Mesothelial cell of epicardium (in vitro differentiated cells): ENCODE data around the gene HSDL1. TPM values are rescaled to one million over a fixed set of nuclear protein-coding genes. Genes with fewer than 3 reads are reported as not detected.

ENCODE experiments used
- DNase-seq, 2 experiments: peaks; one replicate each; pipeline ENCODE4 v3.0.0; 2021; ENCODE audit warnings: low spot score in 2 of 2; ENCODE audit not compliant: unreplicated experiment in 2 of 2
- H3K27ac Mint-ChIP-seq: 2 replicates; pipeline ENCODE4 v1.8.0; 2021; ENCODE audit warnings: mixed read lengths
- H3K27me3 Mint-ChIP-seq: 2 replicates; pipeline ENCODE4 v1.8.0; 2021; ENCODE audit warnings: low read depth, mixed read lengths
- H3K36me3 Mint-ChIP-seq: 2 replicates; pipeline ENCODE4 v1.8.0; 2021; ENCODE audit warnings: mixed read lengths
- H3K4me1 Mint-ChIP-seq: 2 replicates; pipeline ENCODE4 v1.8.0; 2021; ENCODE audit warnings: mixed read lengths
- H3K4me3 Mint-ChIP-seq: 2 replicates; pipeline ENCODE4 v1.8.0; 2021; ENCODE audit warnings: mild to moderate bottlenecking, moderate library complexity, mixed read lengths
- H3K9me3 Mint-ChIP-seq: 2 replicates; pipeline ENCODE4 v1.8.0; 2021; ENCODE audit warnings: mixed read lengths
- total RNA-seq: library from RNA; stranded (reverse); gene quantifications from 3 replicates; pipeline ENCODE4 v1.2.1, GENCODE V29; 2021
- TF ChIP-seq, protein P1 (sequence below): fragments of 200-600 bp; sonication (generic); IDR thresholded peaks from one replicate; pipeline ENCODE4 v1.5.0; 2021; ENCODE audit warnings: antibody characterized with exemption; ENCODE audit not compliant: unreplicated experiment

The HSDL1 gene
- total RNA-seq, 1 donor from 2014 or later = 47.6 TPM

DNA sequence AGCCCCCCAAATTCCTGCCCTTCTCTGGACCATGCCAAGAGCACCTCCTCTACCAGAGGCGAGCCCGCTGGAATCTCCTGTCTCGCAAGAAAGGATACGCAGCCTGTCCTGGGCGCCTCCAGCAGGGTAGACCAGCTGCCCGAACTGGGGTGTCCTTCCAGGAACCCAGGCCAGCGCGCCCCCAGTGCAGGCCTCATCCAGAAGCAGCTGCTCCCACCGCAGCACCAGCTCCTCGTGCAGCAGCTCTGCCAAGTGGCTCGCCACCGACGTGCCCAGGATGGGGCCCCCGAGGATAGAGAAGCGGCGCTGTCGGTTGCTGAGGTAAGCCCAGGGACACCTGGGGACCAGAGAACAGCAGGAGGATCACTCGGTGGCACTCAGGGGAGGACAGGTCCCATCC, 37.1 kb upstream of the HSDL1 start:
- Mint-ChIP-seq H3K27ac (no peak overlapping the region), H3K27me3 (no peaks in the 10 kb centered on the region), H3K4me1 (peaks cover 16% of the 10 kb centered on the region), H3K9me3 (no peaks in the 10 kb centered on the region), H3K4me3 (no peak overlapping the region), H3K36me3 (peaks cover 16% of the 10 kb centered on the region)
- TF ChIP-seq, protein P1, sequence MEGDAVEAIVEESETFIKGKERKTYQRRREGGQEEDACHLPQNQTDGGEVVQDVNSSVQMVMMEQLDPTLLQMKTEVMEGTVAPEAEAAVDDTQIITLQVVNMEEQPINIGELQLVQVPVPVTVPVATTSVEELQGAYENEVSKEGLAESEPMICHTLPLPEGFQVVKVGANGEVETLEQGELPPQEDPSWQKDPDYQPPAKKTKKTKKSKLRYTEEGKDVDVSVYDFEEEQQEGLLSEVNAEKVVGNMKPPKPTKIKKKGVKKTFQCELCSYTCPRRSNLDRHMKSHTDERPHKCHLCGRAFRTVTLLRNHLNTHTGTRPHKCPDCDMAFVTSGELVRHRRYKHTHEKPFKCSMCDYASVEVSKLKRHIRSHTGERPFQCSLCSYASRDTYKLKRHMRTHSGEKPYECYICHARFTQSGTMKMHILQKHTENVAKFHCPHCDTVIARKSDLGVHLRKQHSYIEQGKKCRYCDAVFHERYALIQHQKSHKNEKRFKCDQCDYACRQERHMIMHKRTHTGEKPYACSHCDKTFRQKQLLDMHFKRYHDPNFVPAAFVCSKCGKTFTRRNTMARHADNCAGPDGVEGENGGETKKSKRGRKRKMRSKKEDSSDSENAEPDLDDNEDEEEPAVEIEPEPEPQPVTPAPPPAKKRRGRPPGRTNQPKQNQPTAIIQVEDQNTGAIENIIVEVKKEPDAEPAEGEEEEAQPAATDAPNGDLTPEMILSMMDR = no peak
- no peak for DNase-seq

DNA sequence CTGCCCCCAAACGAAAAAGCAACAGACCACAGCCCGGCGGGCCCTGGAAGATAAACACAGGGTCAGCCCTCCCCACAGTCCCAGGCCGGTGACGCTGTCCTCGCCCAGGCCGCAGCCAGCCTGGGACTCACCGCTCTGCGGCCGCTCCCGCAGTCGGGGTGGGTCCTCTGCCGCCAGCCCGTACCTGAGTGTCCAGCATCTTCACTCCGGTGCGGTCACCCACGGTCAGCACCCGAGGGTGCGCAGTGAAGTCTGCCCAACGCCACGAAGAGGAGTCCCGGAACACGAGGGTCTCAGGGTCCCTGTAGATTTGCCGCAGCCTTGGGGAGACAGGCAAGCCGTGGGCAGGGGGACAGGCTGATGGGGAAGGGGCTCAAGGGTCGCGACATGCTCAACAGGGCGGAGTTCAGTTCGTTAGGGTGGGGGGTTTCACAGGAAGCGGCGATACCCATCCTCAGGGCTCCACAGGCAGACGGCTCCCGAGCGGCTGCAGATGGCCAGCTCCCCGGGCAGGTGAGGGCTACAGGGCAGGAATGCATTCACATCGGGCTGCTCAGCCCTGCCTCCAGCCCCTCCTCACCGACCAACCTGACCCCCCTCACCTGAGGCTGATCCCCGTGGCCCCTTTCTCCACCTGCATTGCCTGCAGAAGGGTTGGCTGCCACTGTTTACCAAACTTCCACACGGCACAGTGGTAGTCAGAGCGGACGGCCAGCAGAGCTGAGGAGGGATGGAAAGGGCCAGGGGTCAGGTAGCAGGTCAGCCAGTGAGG, 36.4 kb upstream of the HSDL1 start:
- Mint-ChIP-seq H3K27ac (no peak overlapping the region), H3K9me3 (no peaks in the 10 kb centered on the region), H3K4me3 (no peak overlapping the region), H3K36me3 (peaks cover 16% of the 10 kb centered on the region), H3K4me1 (peaks cover 22% of the 10 kb centered on the region), H3K27me3 (no peaks in the 10 kb centered on the region)
- TF ChIP-seq, protein P1 = no peak
- no peak for DNase-seq

DNA sequence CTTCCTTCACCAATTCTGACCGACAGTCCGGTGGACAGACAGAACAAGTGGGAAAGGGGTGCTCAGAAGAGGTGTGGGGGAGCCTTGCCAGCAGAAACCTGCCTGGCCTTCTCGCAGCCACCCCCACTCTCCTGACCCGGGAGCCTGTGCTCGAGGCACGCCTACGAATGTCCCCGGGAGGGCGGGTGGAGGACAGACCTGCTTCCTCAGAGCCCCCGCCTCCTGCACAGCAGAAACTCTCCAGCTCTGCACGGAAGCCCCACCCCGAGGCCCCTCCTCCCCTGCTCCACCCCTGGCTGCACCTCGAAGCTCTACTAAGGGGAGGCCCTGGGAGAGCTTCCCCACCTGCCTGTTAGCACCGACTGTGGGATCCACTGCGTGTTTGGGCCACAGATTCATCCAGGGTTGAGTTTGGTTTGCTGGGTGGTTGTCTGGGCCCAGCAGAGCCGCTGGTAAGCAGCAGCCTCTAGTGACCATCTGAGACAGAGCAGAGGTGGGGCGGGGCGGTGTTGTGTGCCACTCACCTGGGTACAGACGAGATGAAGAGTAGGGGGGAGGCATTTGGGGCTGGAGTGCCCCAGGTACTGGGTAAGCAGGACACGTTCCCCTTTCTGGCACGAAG, 35.7 kb upstream of the HSDL1 start:
- H3K36me3 Mint-ChIP-seq = peaks cover 16% of the 10 kb centered on the region
- H3K9me3 Mint-ChIP-seq = no peaks in the 10 kb centered on the region
- no peak overlapping the region for H3K4me3 Mint-ChIP-seq
- no peak for DNase-seq
- peaks cover 17% of the 10 kb centered on the region for H3K4me1 Mint-ChIP-seq
- H3K27ac Mint-ChIP-seq = no peak overlapping the region
- no peaks in the 10 kb centered on the region for H3K27me3 Mint-ChIP-seq
- TF ChIP-seq, protein P1 = no peak

DNA sequence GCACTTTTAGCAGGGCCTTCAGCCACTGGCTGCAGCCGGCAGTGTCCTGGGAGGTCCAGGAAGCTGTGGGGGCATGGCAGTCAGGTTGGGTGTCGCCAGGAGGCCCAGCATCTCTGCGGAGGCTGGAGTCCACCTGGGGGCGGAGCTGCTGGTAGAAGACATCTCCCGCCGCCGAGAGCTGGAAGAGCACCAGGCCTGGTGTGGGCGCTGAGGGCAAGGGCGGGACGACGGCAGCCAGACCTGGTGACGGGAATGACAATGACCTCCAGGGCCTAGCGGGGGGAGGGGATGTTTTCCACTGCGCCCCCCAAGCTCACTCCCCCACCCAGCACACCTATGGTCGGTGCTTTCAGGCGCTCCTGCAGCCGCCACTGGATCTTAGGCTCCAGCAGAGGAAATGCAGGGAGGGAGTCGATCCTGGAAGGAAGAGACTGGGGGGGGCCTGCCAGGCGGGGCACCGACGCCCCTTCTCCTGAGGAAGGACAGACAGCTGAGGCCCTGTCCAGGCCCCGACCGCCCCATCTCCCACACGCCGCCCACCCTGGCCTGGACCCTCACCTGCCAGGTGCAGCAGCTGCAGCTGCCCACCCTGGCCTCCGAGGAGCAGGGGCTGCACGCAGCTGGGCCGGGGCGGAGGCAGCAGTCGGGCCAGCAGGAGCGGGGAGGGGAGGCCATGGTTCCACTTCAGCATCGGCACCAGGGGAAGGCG, 34.8 kb upstream of the HSDL1 start:
- Mint-ChIP-seq H3K27me3 (no peaks in the 10 kb centered on the region), H3K27ac (no peak overlapping the region), H3K9me3 (no peaks in the 10 kb centered on the region), H3K36me3 (peaks cover 13% of the 10 kb centered on the region), H3K4me1 (peaks cover 16% of the 10 kb centered on the region), H3K4me3 (no peak overlapping the region)
- TF ChIP-seq, protein P1 = no peak
- no peak for DNase-seq

DNA sequence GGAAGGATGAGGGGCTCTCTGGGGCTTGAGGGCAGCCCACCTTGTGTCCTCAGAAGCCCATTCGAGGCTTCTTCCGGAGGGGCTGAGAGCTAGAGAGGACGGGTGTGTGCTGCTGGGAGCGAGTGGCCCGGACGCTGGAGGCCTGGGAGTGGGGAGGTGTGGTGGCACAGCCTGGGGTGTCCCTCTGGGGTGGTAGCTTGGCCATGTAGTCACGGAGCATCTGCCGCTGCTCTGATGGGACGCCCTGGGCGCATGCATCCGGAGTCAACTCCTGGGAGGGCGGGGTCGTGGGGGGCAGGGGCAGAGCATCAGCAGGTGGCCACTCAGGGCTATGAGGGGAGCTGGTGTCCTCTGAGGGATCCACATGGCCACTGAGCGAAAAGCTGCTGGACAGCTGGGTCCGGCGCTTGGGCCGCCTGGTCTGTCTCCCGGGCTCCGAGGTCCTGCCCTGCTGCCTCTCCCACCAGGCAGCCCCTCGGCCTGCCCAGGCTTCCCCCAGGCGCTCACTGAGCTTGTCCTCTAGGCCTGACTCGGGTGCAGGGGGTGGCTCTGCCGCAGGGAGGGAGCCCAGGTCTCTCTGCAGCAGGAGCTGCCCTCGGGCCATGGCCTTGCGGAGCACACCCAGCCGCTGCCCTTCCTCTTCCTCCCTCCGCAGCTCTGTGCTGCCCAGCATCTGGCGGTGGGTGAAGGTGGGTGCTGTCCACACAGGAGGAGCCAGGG, 34.1 kb upstream of the HSDL1 start:
- peaks cover 13% of the 10 kb centered on the region for H3K36me3 Mint-ChIP-seq
- TF ChIP-seq, protein P1 = no peak
- peaks cover 16% of the 10 kb centered on the region for H3K4me1 Mint-ChIP-seq
- no peak overlapping the region for H3K27ac Mint-ChIP-seq
- H3K4me3 Mint-ChIP-seq = no peak overlapping the region
- no peak for DNase-seq
- H3K9me3 Mint-ChIP-seq = no peaks in the 10 kb centered on the region
- H3K27me3 Mint-ChIP-seq = no peaks in the 10 kb centered on the region
